Activated CD8-positive, alpha-beta memory T cell treated with anti-CD3 and anti-CD28 coated beads, Interleukin-2, amount 50 U/mL, for 1 hour (primary cell): Measurements from ENCODE around the gene MYMK.

Experiments
- DNase-seq: peaks from one replicate; pipeline ENCODE4 v3.0.0-alpha.2; 2020; ENCODE audit errors: extremely low read depth

The MYMK gene

GRCh38 chr9:133505186-133505830 is 19.5 kb downstream of the MYMK start:
- DNase-seq: no peak

- DNase-seq: no peak
Measured at GRCh38 chr9:133502112-133502511, 22.6 kb downstream of the MYMK start.

- DNase-seq: no peak
Measured at GRCh38 chr9:133499892-133500270, 24.9 kb downstream of the MYMK start.

- DNase-seq: no peak
Measured at GRCh38 chr9:133499132-133499891, 25.4 kb downstream of the MYMK start.

GRCh38 chr9:133496861-133497842 is 27.6 kb downstream of the MYMK start:
- no peak for DNase-seq

GRCh38 chr9:133495327-133496293 is 29.1 kb downstream of the MYMK start:
- no peak for DNase-seq

- DNase-seq: no peak
Measured at GRCh38 chr9:133494636-133495326, 30.0 kb downstream of the MYMK start.

GRCh38 chr9:133493845-133494540 is 30.8 kb downstream of the MYMK start:
- DNase-seq: no peak

GRCh38 chr9:133493428-133493827 is 31.3 kb downstream of the MYMK start:
- DNase-seq: no peak

GRCh38 chr9:133492061-133493021 is 32.4 kb downstream of the MYMK start:
- no peak for DNase-seq

- no peak for DNase-seq
Measured at GRCh38 chr9:133491656-133491925, 33.2 kb downstream of the MYMK start.

- no peak for DNase-seq
Measured at GRCh38 chr9:133490865-133491655, 33.7 kb downstream of the MYMK start.

GRCh38 chr9:133490201-133490681 is 34.5 kb downstream of the MYMK start:
- DNase-seq: no peak

GRCh38 chr9:133489253-133490190 is 35.2 kb downstream of the MYMK start:
- no peak for DNase-seq

GRCh38 chr9:133488686-133489252 is 36.0 kb downstream of the MYMK start:
- no peak for DNase-seq

GRCh38 chr9:133487331-133487725 is 37.4 kb downstream of the MYMK start:
- no peak for DNase-seq
